DND-41 (cell line): ENCODE measurements around the gene MECP2.

Experiments
- ATAC-seq: fragments of 200-7000 bp; cut with Tn5 transposase; 3 replicates; pipeline ENCODE4 v1.9.1; 2021; ENCODE audit warnings: low read depth; ENCODE audit not compliant: insufficient read depth
- DNase-seq: peaks from one replicate; pipeline ENCODE4 v3.0.0-alpha.2; 2020
- H2AFZ ChIP-seq: 2 replicates; pipeline ENCODE4 v1.6.0; 2012; ENCODE audit warnings: low read depth, low read length
- H3K27ac ChIP-seq: 2 replicates; pipeline ENCODE4 v1.5.1; 2012; ENCODE audit warnings: low read length, inconsistent platforms
- H3K27me3 ChIP-seq: fragments of 200-600 bp; sonication (generic); 2 replicates; pipeline ENCODE4 v1.6.0; 2012; ENCODE audit warnings: low read length, mild to moderate bottlenecking, inconsistent platforms; ENCODE audit not compliant: insufficient read depth, poor library complexity
- H3K36me3 ChIP-seq: 2 replicates; pipeline ENCODE4 v1.5.1; 2012; ENCODE audit warnings: low read length, inconsistent platforms; ENCODE audit not compliant: insufficient read depth
- H3K4me1 ChIP-seq: 2 replicates; pipeline ENCODE4 v1.5.1; 2012; ENCODE audit warnings: mild to moderate bottlenecking, low read length; ENCODE audit not compliant: insufficient read depth
- H3K4me2 ChIP-seq: 2 replicates; pipeline ENCODE4 v1.6.0; 2012; ENCODE audit warnings: mild to moderate bottlenecking, moderate library complexity, low read length, inconsistent platforms; ENCODE audit not compliant: insufficient read depth
- H3K4me3 ChIP-seq, 2 experiments: fragments of 200-600 bp in 1 of 2; shearing (Covaris generic) in 1 of 2; 2 replicates each; pipeline ENCODE4 v1.5.1; 2012 to 2016; ENCODE audit warnings: inconsistent platforms in 2 of 2, low read length in 2 of 2, mild to moderate bottlenecking in 2 of 2, low read depth in 1 of 2, moderate library complexity in 1 of 2
- H3K79me2 ChIP-seq: 2 replicates; pipeline ENCODE4 v1.6.0; 2012; ENCODE audit warnings: low read length, inconsistent platforms; ENCODE audit not compliant: insufficient read depth
- H3K9ac ChIP-seq: 2 replicates; pipeline ENCODE4 v1.6.0; 2012; ENCODE audit warnings: low read depth, mild to moderate bottlenecking, inconsistent platforms, low read length, moderate library complexity
- H3K9me3 ChIP-seq: 2 replicates; pipeline ENCODE4 v1.5.1; 2012; ENCODE audit warnings: low read length, moderate library complexity, mild to moderate bottlenecking, inconsistent platforms; ENCODE audit not compliant: insufficient read depth, severe bottlenecking
- H4K20me1 ChIP-seq: 2 replicates; pipeline ENCODE4 v1.6.0; 2012; ENCODE audit warnings: low read length; ENCODE audit not compliant: insufficient read depth
- CTCF ChIP-seq: IDR thresholded peaks from 2 replicates; pipeline ENCODE4 v1.5.1; 2012; ENCODE audit warnings: borderline replicate concordance, low read length, moderate library complexity, mild to moderate bottlenecking; ENCODE audit not compliant: poor library complexity, severe bottlenecking; ENCODE audit errors: extremely low read depth
- EZH2 ChIP-seq: IDR thresholded peaks from 3 replicates; pipeline ENCODE4 v1.6.1; 2012; ENCODE audit warnings: borderline replicate concordance, low read depth, mild to moderate bottlenecking, moderate library complexity, low read length, inconsistent platforms; ENCODE audit not compliant: severe bottlenecking

MECP2 gene

GRCh38 chrX:154039577-154039976 lies 57.9 kb downstream of the MECP2 start:
- H3K27ac ChIP-seq, result no peak overlapping the region
- peaks cover 19% of the 10 kb centered on the region; the same call in 1 of the 2 replicates for H4K20me1 ChIP-seq
- no peak overlapping the region for H3K4me3 ChIP-seq
- H3K4me2 ChIP-seq, result no peak overlapping the region
- H3K27me3 ChIP-seq, result no peaks in the 10 kb centered on the region
- peaks cover 24% of the 10 kb centered on the region for H3K36me3 ChIP-seq
- no peak for DNase-seq
- no peak for ATAC-seq
- no peak overlapping the region for H2AFZ ChIP-seq
- no peak overlapping the region for H3K9ac ChIP-seq
- no peaks in the 10 kb centered on the region for H3K9me3 ChIP-seq
- H3K4me1 ChIP-seq, result no peaks in the 10 kb centered on the region
- TF ChIP-seq CTCF (no peak), EZH2 (no peak)
- H3K79me2 ChIP-seq, result peaks cover 89% of the 10 kb centered on the region

GRCh38 chrX:154038656-154039055 lies 58.9 kb downstream of the MECP2 start:
- H3K9ac ChIP-seq, result no peak overlapping the region
- no peak overlapping the region for H3K4me3 ChIP-seq
- peaks cover 88% of the 10 kb centered on the region for H3K79me2 ChIP-seq
- ATAC-seq (no peak), DNase-seq (no peak)
- no peak overlapping the region for H2AFZ ChIP-seq
- H3K9me3 ChIP-seq, result no peaks in the 10 kb centered on the region
- H4K20me1 ChIP-seq, result peaks cover 26% of the 10 kb centered on the region; the same call in 1 of the 2 replicates
- no peaks in the 10 kb centered on the region for H3K27me3 ChIP-seq
- peaks cover 25% of the 10 kb centered on the region for H3K36me3 ChIP-seq
- TF ChIP-seq CTCF (no peak), EZH2 (no peak)
- H3K4me1 ChIP-seq, result no peaks in the 10 kb centered on the region
- H3K27ac ChIP-seq, result no peak overlapping the region
- H3K4me2 ChIP-seq, result no peak overlapping the region

- Histone ChIP-seq H3K27me3 (no peaks in the 10 kb centered on the region), H3K36me3 (peaks cover 34% of the 10 kb centered on the region), H3K4me2 (no peak overlapping the region), H4K20me1 (peaks cover 35% of the 10 kb centered on the region), H3K9me3 (no peaks in the 10 kb centered on the region), H3K4me1 (no peaks in the 10 kb centered on the region), H3K79me2 (peaks cover 90% of the 10 kb centered on the region), H3K4me3 (no peak overlapping the region), H3K9ac (no peak overlapping the region), H3K27ac (no peak overlapping the region), H2AFZ (no peak overlapping the region)
- TF ChIP-seq EZH2 (no peak), CTCF (no peak)
- no peak for DNase-seq
- ATAC-seq, result no peak
Observed at GRCh38 chrX:154037754-154038153, 59.8 kb downstream of the MECP2 start.

- no peak for ATAC-seq
- no peak overlapping the region for H2AFZ ChIP-seq
- no peaks in the 10 kb centered on the region for H3K4me1 ChIP-seq
- no peak for DNase-seq
- peaks cover 85% of the 10 kb centered on the region for H3K79me2 ChIP-seq
- H3K27me3 ChIP-seq, result no peaks in the 10 kb centered on the region
- H3K9me3 ChIP-seq, result no peaks in the 10 kb centered on the region
- TF ChIP-seq CTCF (no peak), EZH2 (no peak)
- H3K27ac ChIP-seq, result no peak overlapping the region
- no peak overlapping the region for H3K9ac ChIP-seq
- peaks cover 43% of the 10 kb centered on the region for H3K36me3 ChIP-seq
- H4K20me1 ChIP-seq, result peaks cover 40% of the 10 kb centered on the region
- no peak overlapping the region for H3K4me2 ChIP-seq
- no peak overlapping the region for H3K4me3 ChIP-seq
Observed at GRCh38 chrX:154036513-154036912, 61.0 kb downstream of the MECP2 start.
